ENCODE data around the gene LCE1F.

The LCE1F gene

GRCh38 chr1:152757747-152758146 lies 17.2 kb upstream of the LCE1F start, which contains the start of gene KPRP:
TSS of gene KPRP (plus strand) at chr1:152758025. CDS start at chr1:152759589, 1,564 bp downstream.
- TF ChIP-seq CTCF (IDR thresholded peaks at IDR 0.05): no peak

GRCh38 chr1:152758636-152759035 lies 16.3 kb upstream of the LCE1F start:
- TF ChIP-seq CTCF (IDR thresholded peaks at IDR 0.05): no peak

- TF ChIP-seq CTCF (IDR thresholded peaks at IDR 0.05): no peak
These were observed 15.3 kb upstream of the LCE1F start for GRCh38 chr1:152759453-152760173.

- TF ChIP-seq CTCF (IDR thresholded peaks at IDR 0.05): no peak
These were observed 14.3 kb upstream of the LCE1F start for GRCh38 chr1:152760551-152761190.

- no peak for TF ChIP-seq CTCF (IDR thresholded peaks at IDR 0.05)
These were observed 13.2 kb upstream of the LCE1F start for GRCh38 chr1:152761609-152762213.

GRCh38 chr1:152768847-152769533 lies 6.0 kb upstream of the LCE1F start:
- TF ChIP-seq CTCF (IDR thresholded peaks at IDR 0.05): no peak

GRCh38 chr1:152770411-152770810 lies 4.5 kb upstream of the LCE1F start:
- no peak for TF ChIP-seq CTCF (IDR thresholded peaks at IDR 0.05)

All from LNCAP (cell line).